NCI-H2081 (cell line): ENCODE measurements around the gene CHPF2.
A peak's percentile ranks its signal among the peaks of the same experiment; 100 is the strongest.

Experiments
- DNase-seq, 2 experiments: peaks; one replicate each; lab custom pipeline; 2025; lab: John Stamatoyannopoulos, UW

Gene CHPF2

DNA sequence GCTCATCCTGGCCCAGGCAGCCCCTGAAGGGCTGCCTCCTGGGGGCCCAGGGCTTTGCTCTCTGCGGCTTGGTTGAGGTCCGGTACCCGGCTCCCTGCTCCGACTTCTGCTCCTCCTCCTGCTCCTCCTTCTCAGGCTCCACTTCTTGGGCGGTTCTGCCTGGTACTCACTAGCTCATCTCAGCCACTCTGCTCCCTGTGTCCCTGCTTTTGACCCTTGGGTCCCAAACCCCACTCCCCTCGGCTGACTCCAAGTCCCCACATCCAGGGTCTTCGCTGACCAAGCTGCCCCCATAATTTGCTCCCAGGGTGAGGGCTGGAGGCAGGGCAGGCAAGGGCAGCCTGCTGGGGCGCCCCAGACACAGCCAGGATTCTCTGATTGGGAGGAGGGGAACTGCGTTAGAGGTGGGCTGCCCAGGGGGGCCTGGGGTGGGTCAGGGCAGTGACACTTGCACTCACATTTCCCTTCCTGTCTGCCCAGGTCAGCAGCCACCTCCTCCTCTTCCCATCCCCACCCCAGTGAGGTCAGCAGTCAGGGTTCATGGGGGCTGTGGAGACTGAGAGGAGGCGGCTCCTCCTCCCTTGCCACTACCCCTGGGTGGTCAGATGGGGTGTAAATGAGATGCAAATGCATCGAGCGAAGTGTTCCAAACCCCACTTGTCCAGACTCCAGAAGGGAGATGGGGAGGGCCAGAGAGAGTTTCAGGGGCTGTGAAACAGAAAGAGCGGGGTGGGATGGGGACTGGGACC is 14.0 kb downstream of the CHPF2 start:
- no peak for DNase-seq

DNA sequence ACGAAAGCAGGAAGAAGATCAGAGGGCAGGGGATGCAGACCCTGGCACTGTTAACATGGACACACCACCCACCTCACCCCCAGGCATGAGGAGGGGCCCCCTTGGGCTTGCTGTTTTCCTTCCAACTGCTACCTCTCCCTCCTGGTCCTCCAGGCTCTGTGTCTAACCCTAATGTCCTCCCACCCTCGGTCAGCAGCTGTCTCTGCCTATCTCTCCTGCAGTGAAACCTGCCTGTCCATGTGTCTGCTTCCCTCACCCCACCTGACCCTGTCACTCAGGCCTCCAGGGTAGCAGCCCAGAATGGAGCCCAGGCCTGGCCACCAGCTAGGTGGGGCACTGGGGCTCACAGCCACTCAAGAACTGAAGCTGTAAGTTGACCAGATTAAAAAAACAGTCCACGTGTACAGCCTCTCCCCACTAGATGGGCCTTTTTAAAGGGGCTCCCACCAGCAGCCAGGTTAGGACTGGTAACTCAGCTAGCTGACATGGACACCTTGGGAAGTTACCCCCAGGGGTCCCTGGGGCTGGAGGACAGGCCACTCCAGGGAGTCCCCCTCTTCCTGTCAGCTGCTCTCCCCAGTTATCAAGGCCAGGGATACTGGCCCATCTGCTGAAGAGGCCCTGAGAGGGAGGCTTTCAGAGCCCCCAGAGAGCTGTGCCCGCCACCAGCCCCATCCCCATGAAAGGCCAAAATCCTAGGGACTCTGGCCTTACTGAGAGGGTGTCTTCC is 14.7 kb downstream of the CHPF2 start:
- no peak for DNase-seq

DNA sequence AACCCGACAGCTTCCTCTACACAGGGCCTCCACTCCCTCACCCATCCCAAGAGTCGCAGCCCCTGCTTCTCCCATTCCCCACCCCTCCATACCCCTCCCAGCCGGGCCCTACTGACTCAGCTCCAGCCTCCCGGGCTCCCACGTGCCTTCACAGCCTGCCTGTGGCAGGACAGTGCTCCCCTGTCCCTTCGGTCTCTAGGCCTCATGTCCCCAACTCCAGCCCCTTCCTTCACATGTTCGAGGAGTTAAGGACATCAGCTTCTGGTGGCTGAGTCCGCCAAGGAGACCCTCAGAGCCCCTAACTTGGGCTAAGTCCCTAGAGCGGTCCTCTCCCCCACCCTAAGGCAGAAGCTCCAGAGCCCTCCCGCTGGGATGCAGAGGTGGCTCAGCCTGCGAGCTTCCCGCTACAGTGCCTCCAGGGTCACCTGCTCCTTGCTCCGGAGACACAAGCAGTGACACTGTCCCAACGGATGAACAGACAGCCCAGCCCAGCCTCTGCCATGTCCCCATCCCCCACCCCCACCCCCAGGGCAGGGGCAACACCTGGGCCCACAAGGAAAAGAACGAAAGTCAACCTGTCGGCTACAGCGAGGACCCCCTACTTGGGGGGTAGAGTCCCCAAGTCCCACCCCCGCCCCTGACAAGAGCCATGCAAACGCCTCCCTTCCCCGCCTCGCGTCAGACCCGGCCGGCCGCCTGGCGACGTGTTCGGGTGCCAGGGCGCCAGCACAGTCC is 15.5 kb downstream of the CHPF2 start:
- no peak for DNase-seq

DNA sequence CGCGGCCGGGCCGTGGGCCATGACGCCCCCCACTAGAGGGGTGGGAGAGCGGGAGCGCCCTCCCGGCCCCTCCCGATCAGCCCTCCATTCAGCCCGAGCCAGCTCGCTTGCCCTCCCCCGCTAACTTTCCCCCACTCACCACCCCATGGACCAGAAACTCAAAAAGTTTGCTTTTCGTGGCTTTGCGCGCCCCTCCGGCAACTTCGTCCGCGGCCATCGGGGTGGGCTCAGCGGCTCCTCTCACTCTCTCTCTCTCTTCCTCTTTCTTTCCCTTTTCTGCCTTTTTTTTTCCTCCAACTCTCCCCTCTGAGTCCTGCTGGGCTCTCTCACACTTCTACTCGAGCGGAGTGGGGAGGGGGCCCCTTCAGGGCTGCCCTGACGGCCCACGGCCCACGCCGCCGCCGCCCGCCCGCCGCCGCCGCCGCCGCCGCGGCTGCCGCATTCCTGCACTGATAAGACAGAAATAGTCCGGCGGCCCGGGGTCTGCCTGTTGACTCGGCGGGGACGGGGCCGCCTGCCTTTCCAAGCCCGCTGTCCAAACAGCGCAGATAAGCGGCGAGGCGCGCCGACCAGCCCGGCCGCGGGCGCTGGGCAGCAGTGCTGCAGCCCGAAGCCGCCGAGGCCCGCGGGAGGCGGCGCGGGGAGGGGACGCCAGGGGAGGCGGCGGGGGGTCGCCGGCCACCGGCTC is 16.2 kb downstream of the CHPF2 start, which contains the start of gene SMARCD3:
Gene SMARCD3 (minus strand): TSS at position 349 of the 688 bp plus-strand sequence. CDS start 132 bp downstream, at position 217.
- DNase-seq: peak; percentile 22 to 35

DNA sequence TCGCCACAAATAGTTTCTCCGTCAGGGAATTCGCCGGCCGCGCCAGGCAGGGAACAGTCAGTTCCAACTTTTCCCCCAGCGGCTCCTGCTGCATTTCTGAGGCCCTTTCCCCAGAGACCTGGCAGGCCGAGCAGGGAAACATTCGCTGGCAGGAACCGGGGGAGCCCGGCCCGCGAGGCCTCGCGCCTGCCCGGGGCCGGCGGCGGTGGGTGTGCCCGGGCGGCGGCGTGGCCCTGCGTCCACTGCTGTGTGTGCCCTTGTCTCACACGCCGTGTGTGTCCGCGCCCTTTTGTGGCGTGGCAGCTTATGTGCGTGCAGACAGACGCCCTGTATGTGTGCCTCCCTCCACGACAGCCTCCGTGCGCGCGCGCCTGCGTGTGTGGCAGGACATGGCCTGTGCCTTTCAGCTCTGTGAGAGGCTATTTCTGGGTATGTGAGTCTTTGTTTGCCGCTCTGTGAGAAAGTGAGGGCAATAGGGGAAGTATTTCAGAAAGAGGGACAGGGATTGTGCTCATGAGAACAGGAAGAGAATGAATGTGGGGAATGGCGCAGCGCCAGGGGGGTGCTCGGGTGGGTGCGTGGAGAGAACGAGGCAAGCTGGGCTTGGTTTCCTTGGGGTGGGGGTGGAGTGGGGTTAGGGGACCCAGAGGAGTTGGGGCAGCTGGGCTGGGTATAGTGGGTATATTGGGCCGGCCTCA is 16.9 kb downstream of the CHPF2 start:
- DNase-seq: peak in 1 of 2 experiments; percentile 35

DNA sequence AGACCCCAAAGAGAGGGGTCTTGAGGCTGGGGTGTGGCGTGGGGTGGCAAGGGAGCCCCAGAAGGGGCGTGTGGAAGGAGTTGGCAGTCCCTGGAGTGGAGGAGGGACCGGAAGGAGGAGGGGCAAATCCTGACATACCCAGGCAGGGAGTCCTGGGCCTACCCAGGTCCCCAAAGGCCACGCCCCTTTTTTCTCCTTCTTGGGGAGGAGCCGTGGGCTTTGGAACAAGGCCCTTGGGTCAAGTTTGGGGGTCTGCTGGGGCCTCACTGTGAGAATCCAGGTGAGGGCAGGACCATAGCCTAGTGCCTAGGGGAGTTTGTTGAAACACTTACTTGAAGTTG is 17.4 kb downstream of the CHPF2 start:
- no peak for DNase-seq

DNA sequence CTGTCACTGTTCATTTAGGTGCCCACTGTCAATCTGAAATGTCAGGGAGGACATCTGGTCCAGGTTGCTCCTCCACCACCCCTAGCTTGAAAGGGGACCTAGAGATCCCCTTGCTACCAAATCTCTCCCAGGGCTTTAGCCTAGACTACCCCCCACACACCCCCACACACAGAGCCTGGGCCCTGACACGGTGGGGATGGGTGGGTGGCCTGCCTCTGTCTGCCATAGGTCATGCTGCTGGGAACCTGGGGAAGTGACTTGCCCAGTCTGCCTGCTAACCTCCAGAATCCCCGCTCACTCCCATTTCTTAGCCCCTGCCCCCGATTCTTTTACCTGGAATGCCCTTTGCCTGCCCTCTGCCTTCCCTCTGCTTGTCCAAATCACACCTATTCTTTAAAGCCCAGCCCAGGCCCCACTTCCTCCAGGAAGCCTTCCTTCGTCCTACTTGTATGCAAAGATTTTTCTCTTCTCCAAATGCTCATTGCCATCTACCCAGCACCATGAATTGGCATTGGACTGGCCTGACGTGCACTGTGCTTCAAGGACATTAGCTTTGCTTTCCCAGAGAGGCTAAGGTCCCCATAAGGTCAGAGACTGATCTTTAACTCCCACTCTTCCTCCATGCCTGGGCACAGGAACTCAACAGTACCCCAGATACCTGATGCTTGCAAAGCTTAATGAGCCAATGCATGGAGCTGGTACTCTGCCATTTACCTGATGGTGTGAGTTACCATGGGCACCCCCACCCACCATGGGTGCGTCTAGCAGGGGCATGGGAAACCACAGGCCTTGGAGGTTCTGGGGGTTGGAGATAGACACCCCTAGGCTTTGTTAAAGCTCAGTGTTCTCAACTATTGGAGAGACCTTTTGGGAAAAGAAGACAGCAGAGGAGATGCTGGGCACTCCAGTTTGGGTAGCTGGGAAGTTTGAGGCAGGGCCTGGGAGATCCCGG is 18.2 kb downstream of the CHPF2 start:
- DNase-seq: no peak

DNA sequence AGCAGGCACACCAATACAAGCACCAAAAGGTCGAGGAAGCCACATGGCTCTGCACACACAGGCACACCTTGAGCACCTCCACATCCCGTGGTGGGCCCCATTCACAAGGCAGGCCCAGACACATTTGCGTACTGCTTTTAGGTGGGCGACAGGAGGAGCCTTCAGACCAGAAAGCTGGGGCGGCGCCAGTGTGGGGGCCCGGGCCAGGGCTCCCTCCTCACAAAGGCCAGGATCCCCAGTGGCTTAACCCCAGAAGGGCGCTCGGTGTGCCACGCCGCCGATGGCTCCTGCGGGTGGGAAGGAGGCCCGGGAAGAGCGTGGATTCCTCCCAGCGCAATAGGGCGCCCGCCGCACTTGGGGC is 19.0 kb downstream of the CHPF2 start:
- DNase-seq: no peak

DNA sequence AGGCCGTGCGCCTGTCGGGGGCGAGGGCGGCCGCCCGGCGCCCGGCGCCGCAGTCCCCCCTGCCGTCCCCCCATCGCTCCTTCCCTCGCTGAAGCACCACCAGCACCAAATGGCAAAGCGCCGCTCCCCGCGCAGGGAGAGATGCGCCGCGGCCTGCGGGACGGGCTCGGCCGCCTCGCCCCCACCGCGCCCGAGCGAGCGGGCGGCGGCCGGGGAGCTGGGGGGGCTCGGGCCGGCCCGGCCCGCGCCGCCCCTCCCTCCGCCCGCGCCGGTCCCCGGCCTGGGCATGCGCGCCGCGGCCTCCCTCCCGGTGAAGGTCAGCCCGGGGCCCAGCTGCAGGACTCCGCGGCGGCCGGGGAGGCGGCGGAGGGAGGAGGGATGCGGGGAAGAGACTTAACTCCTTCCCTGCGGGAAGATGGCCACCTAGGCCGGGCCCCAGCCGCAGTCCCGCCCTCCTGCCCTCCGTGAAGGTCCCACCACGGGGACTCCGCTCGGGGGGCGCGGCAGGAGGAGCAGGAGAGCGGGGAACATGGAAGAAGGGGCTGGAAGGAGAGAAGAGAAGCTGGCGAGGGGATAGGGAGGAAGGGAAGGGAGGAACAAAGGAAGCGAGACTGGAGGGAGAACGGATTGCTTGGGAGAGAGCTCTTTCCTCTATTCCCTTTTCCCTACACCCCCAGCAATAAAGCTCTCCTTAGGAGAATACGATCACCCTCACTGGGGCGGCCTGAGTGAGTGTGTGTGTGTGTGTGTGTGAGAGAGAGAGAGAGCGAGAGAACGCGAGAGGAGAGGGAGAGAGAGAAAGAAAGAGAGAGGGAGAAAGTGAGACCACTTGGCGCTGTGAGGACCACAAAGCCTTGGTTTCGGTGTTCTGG is 19.6 kb downstream of the CHPF2 start:
- DNase-seq: peak; percentile 58 to 69

DNA sequence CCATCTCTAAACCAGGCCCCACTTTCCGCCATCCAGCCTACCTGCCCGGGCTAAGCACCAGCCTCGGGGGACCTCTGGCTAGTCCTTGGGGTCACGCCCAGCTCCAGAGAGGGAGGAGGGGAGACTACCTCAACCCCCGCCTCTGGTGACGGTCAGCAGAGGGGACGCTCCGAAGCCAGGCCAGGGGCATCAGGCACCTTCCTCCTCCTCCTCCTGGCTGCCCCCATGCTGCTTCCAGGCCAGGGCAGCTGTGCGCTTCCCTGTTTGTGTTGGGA is 20.2 kb downstream of the CHPF2 start:
- DNase-seq: no peak

DNA sequence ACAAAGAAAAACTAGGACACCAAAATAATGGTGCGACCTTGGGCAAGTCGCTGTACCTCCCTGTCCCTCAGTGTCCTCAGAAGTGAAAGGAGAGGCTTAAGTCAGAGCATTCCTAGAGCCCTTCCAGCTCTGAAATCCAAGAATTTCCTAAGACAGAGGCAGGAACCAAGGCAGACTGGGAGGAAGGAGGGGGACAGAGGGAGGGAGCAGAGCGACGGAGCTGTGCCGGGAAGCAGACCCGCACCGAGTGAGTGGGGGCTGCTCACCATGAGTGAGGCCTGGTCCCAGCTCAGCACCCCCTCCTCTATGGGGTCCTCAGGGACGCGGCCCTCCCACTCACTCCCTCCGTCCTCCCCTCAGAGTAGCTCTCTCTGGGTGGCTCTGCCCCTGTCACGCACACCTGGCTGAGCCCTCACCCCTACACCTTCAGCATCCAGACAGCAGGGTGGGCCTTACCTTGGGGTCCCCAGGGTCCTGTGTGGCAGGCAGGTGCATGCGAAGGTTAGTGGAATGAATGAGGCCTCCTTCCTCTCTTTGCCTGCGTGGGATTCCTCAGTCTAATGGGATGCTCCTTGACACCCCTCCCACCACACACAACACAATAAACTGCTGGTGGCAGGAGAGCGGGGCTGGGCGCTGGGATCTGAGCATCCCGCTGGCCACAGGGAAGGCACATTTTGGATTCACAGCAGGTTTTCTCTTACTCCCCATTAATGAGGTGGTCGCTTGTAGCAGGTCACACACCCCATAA is 20.9 kb downstream of the CHPF2 start:
- no peak for DNase-seq

DNA sequence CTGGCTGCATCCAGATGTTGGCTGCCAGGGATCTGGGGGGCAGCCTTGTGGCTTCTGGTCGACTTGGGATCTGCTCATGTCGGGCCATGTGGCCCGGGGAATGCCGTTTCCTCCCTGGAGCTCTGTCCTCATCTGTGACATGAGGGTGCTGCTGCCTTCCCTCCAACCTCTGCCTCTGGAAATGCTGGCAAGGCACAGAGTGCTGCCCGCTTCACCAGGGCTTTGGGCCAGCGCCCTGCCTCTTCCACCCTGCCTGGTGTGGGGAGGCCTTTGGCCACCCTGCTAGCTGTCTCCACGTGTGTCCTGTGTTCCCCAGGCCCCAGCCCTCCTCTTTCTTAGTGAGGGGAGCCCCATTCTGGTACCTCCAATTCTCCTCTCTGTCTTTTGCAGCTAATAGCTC is 22.0 kb downstream of the CHPF2 start:
- DNase-seq: no peak

DNA sequence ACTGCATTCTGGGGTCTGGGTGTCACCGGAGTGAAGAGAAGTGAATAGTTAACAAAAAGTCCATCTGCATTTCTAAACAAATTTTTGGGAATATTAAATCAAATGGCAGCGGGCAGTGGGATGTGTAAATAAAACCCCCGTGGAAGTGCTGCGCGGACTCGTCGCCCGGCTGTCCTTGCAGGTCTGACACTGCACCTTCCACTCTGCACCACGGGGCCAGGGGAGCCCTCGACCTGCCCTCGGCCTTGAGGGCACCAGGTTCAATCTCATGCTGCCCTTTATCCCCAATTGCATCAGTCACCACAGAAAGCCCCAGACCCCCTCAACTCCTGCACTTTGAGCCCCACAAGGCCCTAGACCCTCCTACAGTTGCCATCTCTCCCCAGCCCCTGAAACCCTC is 22.6 kb downstream of the CHPF2 start:
- DNase-seq: no peak

DNA sequence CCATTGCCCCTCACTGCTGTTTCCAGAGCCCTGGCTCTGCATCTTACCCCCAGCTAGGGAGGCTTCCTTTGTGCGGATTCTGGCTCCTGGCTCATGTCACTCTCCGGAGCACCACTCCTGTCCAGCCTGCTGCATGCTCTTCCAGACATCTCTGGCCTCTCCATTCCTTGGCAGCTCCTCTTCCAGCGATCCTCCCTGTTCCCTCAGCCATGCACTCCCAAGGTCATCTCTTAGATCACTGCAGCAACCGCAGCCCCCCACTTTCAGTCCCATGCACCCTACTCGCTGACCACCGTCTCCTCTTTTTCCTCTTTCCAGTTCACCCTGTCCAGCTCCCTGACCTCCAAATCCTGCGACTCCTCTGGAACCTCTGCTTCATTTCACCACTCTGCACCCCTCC is 23.1 kb downstream of the CHPF2 start:
- no peak for DNase-seq

DNA sequence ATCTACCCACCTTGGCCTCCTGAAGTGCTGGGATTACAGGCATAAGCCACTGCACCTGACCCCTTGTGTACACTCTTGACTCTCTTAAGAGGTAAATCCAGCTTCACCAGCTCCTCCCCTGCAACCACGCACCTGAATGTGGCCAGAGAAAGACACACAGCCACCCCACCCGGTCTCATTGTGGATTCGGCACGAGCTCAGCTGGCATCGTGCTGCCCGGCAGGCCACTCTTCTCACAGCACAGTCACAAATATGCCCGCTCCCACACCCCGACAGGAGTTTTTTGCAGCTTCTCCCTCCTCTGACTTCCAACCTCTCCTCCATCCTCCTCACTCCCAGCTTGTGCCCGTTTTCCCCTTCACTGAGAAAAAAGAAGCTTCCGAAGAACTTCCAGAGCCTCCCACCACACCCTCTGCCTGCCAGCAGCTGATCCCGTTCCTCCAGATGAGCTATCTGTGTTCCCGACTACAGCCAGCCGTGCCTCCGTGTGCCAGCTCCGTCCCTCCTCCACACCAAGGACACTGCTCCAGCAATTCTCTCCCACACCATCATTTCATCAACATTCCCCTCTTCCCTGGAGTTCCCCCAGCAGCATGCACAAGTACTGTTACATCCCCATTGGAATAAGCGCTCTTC is 24.2 kb downstream of the CHPF2 start:
- no peak for DNase-seq

DNA sequence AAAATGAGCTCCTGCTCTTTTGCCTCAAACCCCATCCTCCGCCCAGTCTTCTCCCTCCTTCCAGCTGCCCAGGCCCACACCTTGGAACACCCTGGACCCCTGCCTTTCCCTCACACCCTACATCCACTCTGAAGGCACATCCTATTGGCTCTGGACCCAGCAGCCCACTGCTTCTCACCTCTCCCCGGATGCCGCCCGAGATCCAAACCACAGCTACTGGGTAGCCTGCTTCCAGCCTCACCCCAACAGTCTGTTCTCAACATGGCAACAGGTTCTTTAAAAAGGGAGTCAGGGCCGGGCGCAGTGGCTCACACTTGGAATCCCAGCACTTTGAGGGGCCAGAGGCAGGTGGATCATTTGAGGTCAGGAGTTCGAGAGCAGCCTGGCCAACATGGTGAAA is 25.7 kb downstream of the CHPF2 start:
- DNase-seq: no peak

DNA sequence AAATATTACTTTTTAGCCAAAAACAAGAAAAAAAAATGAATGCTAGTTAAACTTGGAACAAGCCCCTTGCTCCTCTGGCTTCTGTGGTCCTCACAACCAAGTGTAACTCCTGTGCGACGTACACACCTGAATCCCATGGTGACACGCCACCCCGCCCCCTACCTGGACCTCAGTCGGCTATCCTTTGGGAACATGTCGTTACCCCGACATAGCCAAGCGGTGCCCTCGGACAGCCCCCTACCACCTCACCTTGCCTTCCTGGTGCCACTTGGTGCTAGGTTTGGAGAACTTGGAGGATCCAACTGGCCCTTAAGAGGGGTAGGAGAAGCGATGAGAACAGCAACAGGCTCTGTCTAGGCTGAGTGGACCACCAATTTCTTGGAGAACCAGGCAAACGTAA is 28.2 kb downstream of the CHPF2 start:
- DNase-seq: no peak

DNA sequence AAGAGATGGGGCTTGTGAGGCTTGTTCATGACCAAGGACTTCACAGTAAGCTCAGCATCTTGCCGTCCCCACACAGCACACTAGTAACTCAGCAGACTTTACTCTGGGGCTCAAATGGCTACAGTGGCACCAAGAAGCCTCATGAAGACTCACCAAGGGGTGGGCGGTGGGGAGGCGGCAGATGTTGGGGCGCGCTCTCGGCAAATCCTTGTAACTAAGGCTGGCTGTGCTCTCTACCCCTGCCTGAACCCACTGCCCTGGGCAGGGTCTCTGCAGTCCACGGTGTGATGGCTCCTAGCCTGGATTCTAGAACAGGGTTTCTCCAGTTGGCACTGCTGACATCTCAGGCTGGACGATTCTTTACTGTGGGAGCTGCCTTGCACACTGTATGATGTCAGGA is 28.6 kb downstream of the CHPF2 start:
- no peak for DNase-seq

DNA sequence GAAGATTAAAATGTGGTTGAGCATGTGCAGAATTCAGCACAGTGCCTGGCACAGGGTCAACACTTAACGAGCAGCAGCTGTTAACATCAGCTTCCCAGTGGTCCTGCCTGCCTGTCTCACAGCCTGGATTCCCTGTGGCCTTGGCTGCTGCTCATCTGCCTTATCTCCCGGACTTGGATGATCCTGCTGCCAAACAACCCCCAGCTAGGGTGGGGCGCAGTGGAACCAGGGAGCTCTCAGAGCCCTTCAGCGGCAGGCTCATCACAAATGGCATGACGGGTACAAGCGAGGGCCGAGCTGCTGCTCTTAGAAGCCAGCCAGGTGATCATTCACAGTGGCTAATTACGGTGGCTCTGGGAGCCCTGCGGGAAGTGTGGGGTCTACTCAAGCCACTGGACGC is 29.2 kb downstream of the CHPF2 start:
- DNase-seq: no peak
